Psoas muscle (tissue), 8 donors: ENCODE results near the gene CIBAR2. TPM values are rescaled to one million over a fixed set of nuclear protein-coding genes. Genes with fewer than 3 reads are reported as not detected.

Experiments used
- ATAC-seq, 4 donors: fragments of 200-7000 bp; cut with Tn5 transposase; one replicate each; pipeline ENCODE4 v1.9.1; 2020; ENCODE audit warnings: moderate library complexity in 3 of 4, mild to moderate bottlenecking in 2 of 4
- DNase-seq, 2 donors: peaks; one replicate each; pipeline ENCODE4 v3.0.0-alpha.2; 2020
- H3K27ac ChIP-seq: fragments of 200-600 bp; one replicate; pipeline ENCODE4 v1.8.0; 2022
- H3K27me3 ChIP-seq, 3 donors: fragments of 200-600 bp in 1 of 3; one replicate each; pipeline versions ENCODE4 v1.6.1 to v1.8.0; 2013 to 2022; ENCODE audit warnings: low read length in 2 of 3, mild to moderate bottlenecking in 2 of 3, moderate library complexity in 1 of 3; ENCODE audit not compliant: insufficient read depth in 3 of 3
- H3K36me3 ChIP-seq, 2 donors: fragments of 200-600 bp in 1 of 2; one replicate each; pipeline versions ENCODE4 v1.6.1 to v1.8.0; 2013 to 2022; ENCODE audit warnings: low read depth in 1 of 2, mild to moderate bottlenecking in 1 of 2, moderate library complexity in 1 of 2; ENCODE audit not compliant: insufficient read depth in 1 of 2
- H3K4me1 ChIP-seq: fragments of 200-600 bp; one replicate; pipeline ENCODE4 v1.8.0; 2022
- H3K4me3 ChIP-seq: fragments of 200-600 bp; one replicate; pipeline ENCODE4 v1.8.0; 2022; ENCODE audit warnings: mild to moderate bottlenecking
- H3K9me3 ChIP-seq: fragments of 200-600 bp; one replicate; pipeline ENCODE4 v1.8.0; 2022
- CTCF ChIP-seq: fragments of 200-600 bp; IDR thresholded peaks from one replicate; pipeline ENCODE4 v1.8.0; 2022; ENCODE audit warnings: antibody characterized with exemption
- WGBS, 3 donors: extraction: QIAGEN DNeasy Blood & Tissue Kit; methylation state at CpG; one replicate each; pipeline versions ENCODE4 v1.1.6 to v1.1.7; 2013; 5-methylcytosine and 5-hydroxymethylcytosine counted together
- intact Hi-C, 2 donors: fragments of 100-400 bp; cut with DNase I; formaldehyde crosslinking; loops; one replicate each; pipeline versions ENCODE4 v1.11.0 to v1.14.2; 2022
- polyA plus RNA-seq, 3 donors: library from polyadenylated mRNA; stranded (reverse); fragments of 200-250 nt; gene quantifications; one replicate each; pipeline ENCODE4 v1.2.3, GENCODE V29; 2013
- total RNA-seq, 4 donors: library from RNA; stranded (reverse); fragmentation: NEBNext Ultra II Directional in 2 of 4; extraction: Animal tissue kit (Norgen Biotek cat#: 25700) in 2 of 4; gene quantifications; one replicate each; pipeline versions ENCODE4 v1.2.1 to v1.2.4, GENCODE V29; 2021 to 2023
- donor health status: healthy with polysubstance abuse.
- donor health status: DM: no; HTN: no; CAD: no; lungs with moderate emphysema.
- donor health status: Bipolar disorder and iron deficiency.
- donor health status: healthy.
- donor health status: DM: yes; HTN: yes; CAD: no.
- donor health status: DM: no; HTN: no; CAD: no.
- donor health status: DM: no; HTN: no; CAD: no.
- donor health status: DM: yes; HTN: yes; CAD: no.

CIBAR2 gene
- total and polyA plus RNA-seq, 7 donors: 0.36 TPM; not detected in 6

GRCh38 chr16:85087899-85088569 is 24.2 kb downstream of the CIBAR2 start:
- Histone ChIP-seq H3K27me3 (no peaks in the 10 kb centered on the region), H3K36me3 (peaks cover 0 to 9% of the 10 kb centered on the region in 2 donors), H3K9me3 (no peaks in the 10 kb centered on the region), H3K4me3 (no peak overlapping the region), H3K4me1 (no peaks in the 10 kb centered on the region), H3K27ac (no peak overlapping the region)
- WGBS, 3 donors: 89 to 98% (median 97%) methylated on average over 21 of the region's 21 CpGs
- no peak for TF ChIP-seq CTCF
- intact Hi-C loops: loop anchor here in 1 of 2 donors (10.0 kb wide), 1 partner anchor 103 kb away; no protein-coding TSS in a partner anchor
- ATAC-seq: no peak
- DNase-seq: no peak

- no peaks in the 10 kb centered on the region for H3K9me3 ChIP-seq
- intact Hi-C loops: loop anchor here in 1 of 2 donors (10.0 kb wide), 1 partner anchor 102 kb away; no protein-coding TSS in a partner anchor
- 78 to 85% (median 85%) methylated on average over 33 to 37 of the region's 37 CpGs for whole genome bisulfite sequencing, 3 donors
- no peak overlapping the region for H3K27ac ChIP-seq
- no peak overlapping the region for H3K4me3 ChIP-seq
- DNase-seq: peak; percentile 75 to 81
- TF ChIP-seq CTCF: peak; percentile 56
- no peaks in the 10 kb centered on the region for H3K27me3 ChIP-seq
- no peaks in the 10 kb centered on the region for H3K4me1 ChIP-seq
- ATAC-seq: peak; percentile 49 to 76 (median 72)
- H3K36me3 ChIP-seq: peaks cover 0 to 16% of the 10 kb centered on the region in 2 donors
Observed at GRCh38 chr16:85086347-85087291, 25.7 kb downstream of the CIBAR2 start.

- Histone ChIP-seq H3K27ac (no peak overlapping the region), H3K4me3 (no peak overlapping the region), H3K36me3 (peaks cover 0 to 24% of the 10 kb centered on the region in 2 donors), H3K4me1 (no peaks in the 10 kb centered on the region), H3K27me3 (no peaks in the 10 kb centered on the region), H3K9me3 (no peaks in the 10 kb centered on the region)
- no peak for TF ChIP-seq CTCF
- no peak for DNase-seq
- no peak for ATAC-seq
- 95 to 96% (median 95%) methylated on average over 17 of the region's 17 CpGs for WGBS, 3 donors
- intact Hi-C loops: loop anchor here in 1 of 2 donors (10.0 kb wide), 1 partner anchor 101 kb away; no protein-coding TSS in a partner anchor
Observed at GRCh38 chr16:85085721-85086120, 26.6 kb downstream of the CIBAR2 start.

GRCh38 chr16:85084841-85085510 is 27.3 kb downstream of the CIBAR2 start:
- WGBS, 3 donors: 70 to 75% (median 71%) methylated on average over 16 of the region's 16 CpGs
- H3K4me1 ChIP-seq: no peaks in the 10 kb centered on the region
- intact Hi-C loops: loop anchor here in 1 of 2 donors (10.0 kb wide), 1 partner anchor 100 kb away; no protein-coding TSS in a partner anchor

More at GRCh38 chr16:85084841-85085510, 27.3 kb downstream of the CIBAR2 start:
- no peak for ATAC-seq
- no peak overlapping the region for H3K27ac ChIP-seq
- H3K36me3 ChIP-seq: peaks cover 0 to 24% of the 10 kb centered on the region in 2 donors
- no peak overlapping the region for H3K4me3 ChIP-seq
- no peaks in the 10 kb centered on the region for H3K9me3 ChIP-seq
- no peak for DNase-seq
- no peaks in the 10 kb centered on the region for H3K27me3 ChIP-seq
- TF ChIP-seq CTCF: no peak
